Thoracic aorta (tissue), 2 donors: ENCODE data around the gene LNP1. TPM values are rescaled to one million over a fixed set of nuclear protein-coding genes. Genes with fewer than 3 reads are reported as not detected.

Source experiments
- ATAC-seq: fragments of 150-250 bp; one replicate; pipeline ENCODE4 v1.8.0; 2017; ENCODE audit warnings: low read depth; ENCODE audit not compliant: insufficient number of reproducible peaks, low FRiP score
- DNase-seq: peaks from one replicate; pipeline ENCODE4 v3.0.0-alpha.2; 2020; ENCODE audit warnings: low spot score
- H3K27ac ChIP-seq, 2 donors: fragments of 200-600 bp; sonication (generic); 1 replicate in 1 of 2; 2 replicates in 1 of 2; pipeline ENCODE4 v1.5.1; 2016; ENCODE audit warnings: mild to moderate bottlenecking in 2 of 2, moderate library complexity in 2 of 2
- H3K27me3 ChIP-seq: fragments of 200-600 bp; sonication (generic); replicated peaks from 2 replicates; pipeline ENCODE4 v1.6.0; 2016; ENCODE audit warnings: mild to moderate bottlenecking; ENCODE audit not compliant: insufficient read depth
- H3K36me3 ChIP-seq: fragments of 200-600 bp; sonication (generic); one replicate; pipeline ENCODE4 v1.5.1; 2016
- H3K4me1 ChIP-seq, 2 donors: fragments of 200-600 bp; sonication (generic); 1 replicate in 1 of 2; 2 replicates in 1 of 2; pipeline versions ENCODE4 v1.5.1 to v1.6.0; 2016; ENCODE audit warnings: low read depth in 2 of 2, mild to moderate bottlenecking in 1 of 2; ENCODE audit not compliant: control insufficient read depth in 1 of 2
- H3K4me3 ChIP-seq: fragments of 200-600 bp; sonication (generic); 2 replicates; pipeline ENCODE4 v1.5.1; 2016; ENCODE audit warnings: mild to moderate bottlenecking
- H3K9me3 ChIP-seq: fragments of 200-600 bp; sonication (generic); 2 replicates; pipeline ENCODE4 v1.5.1; 2016
- total RNA-seq, 2 donors: library from RNA; depleted of rRNA; stranded (reverse); fragments of >200 nt; gene quantifications; one replicate each; pipeline versions ENCODE4 v1.1.0 to v1.2.3, GENCODE V29; 2016
- TF ChIP-seq, protein P1 (sequence below): fragments of 200-600 bp; sonication (generic); IDR thresholded peaks from one replicate; pipeline ENCODE4 v1.5.1; 2019; ENCODE audit warnings: antibody characterized with exemption

Gene LNP1
- total RNA-seq, 2 donors from 2014 or later = 3.0 to 11.4 TPM

DNA sequence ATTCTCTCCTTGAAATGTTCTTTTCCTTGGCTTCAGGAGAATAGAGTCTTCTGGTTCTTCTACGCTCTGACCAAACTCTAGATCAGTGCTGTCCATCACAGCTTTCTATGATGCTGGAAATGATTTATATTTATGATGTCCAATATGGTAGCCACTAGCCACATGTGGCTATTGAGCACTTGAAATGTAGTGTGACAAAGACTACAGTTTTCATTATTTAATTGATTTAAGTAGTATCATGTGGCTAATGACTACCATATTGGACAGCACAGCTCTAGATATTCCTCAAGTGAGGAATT lies 2.9 kb downstream of the LNP1 start:
- peaks cover 4% of the 10 kb centered on the region for H3K9me3 ChIP-seq
- TF ChIP-seq, protein P1, sequence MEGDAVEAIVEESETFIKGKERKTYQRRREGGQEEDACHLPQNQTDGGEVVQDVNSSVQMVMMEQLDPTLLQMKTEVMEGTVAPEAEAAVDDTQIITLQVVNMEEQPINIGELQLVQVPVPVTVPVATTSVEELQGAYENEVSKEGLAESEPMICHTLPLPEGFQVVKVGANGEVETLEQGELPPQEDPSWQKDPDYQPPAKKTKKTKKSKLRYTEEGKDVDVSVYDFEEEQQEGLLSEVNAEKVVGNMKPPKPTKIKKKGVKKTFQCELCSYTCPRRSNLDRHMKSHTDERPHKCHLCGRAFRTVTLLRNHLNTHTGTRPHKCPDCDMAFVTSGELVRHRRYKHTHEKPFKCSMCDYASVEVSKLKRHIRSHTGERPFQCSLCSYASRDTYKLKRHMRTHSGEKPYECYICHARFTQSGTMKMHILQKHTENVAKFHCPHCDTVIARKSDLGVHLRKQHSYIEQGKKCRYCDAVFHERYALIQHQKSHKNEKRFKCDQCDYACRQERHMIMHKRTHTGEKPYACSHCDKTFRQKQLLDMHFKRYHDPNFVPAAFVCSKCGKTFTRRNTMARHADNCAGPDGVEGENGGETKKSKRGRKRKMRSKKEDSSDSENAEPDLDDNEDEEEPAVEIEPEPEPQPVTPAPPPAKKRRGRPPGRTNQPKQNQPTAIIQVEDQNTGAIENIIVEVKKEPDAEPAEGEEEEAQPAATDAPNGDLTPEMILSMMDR = no peak
- no peak overlapping the region for H3K27ac ChIP-seq
- no peaks in the 10 kb centered on the region for H3K27me3 ChIP-seq
- ATAC-seq (no peak), DNase-seq (no peak)
- peaks cover 18 to 21% of the 10 kb centered on the region in 2 donors for H3K4me1 ChIP-seq
- no peaks in the 10 kb centered on the region for H3K36me3 ChIP-seq
- H3K4me3 ChIP-seq = no peak overlapping the region

GRCh38 chr3:100407164-100407563 lies 5.8 kb downstream of the LNP1 start:
- Histone ChIP-seq H3K4me1 (peaks cover 10 to 11% of the 10 kb centered on the region in 2 donors), H3K27me3 (no peaks in the 10 kb centered on the region), H3K36me3 (no peaks in the 10 kb centered on the region), H3K27ac (no peak overlapping the region), H3K9me3 (peaks cover 4% of the 10 kb centered on the region), H3K4me3 (no peak overlapping the region)
- no peak for DNase-seq
- ATAC-seq = no peak
- TF ChIP-seq, protein P1 = no peak

GRCh38 chr3:100407977-100408532 lies 6.7 kb downstream of the LNP1 start:
- H3K36me3 ChIP-seq = no peaks in the 10 kb centered on the region

DNA sequence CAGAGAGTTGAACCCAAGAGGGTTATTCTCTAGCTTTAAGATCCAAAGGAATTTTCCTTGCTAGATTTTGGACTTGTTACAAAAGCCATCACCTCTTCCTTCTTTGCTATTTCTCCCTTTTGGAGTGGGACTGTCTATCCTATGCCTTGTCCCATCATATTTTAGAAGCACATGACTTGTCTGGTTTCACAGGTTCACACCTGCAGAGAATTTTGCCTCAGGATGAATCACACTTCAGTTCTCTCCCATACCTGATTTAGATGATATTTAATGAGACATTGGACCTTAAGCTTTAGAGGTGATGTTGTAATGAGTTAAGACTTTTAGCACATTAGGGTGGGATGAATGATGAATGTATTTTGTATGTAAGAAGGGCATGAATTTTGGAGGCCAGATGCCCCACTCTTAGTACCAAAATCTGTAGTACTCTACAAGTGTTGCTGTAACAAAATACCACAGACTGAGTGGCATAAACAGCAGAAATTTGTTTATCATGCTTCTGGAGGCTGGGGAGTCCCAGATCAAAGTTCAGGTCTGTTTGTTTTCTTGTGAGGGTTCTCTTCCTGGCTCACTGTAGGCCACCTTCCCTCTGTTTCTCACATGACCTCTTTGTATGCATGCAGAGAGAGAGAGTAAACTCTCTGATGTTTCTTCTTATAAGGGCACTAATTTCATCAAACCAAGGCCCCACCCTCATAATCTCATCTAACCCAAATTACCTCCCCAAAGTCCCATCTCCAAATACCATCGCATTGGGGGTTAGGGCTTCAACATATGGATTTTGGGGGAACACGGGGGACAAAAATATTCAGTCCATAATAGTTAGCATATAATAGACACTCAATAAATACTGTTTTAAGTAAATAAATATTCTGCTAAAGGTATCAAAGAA lies 10.0 kb downstream of the LNP1 start:
- ATAC-seq (no peak), DNase-seq (no peak)
- H3K9me3 ChIP-seq = peaks cover 4% of the 10 kb centered on the region
- no peak overlapping the region for H3K27ac ChIP-seq
- H3K4me1 ChIP-seq = no peaks in the 10 kb centered on the region
- TF ChIP-seq, protein P1 = no peak
- no peak overlapping the region for H3K4me3 ChIP-seq
- no peaks in the 10 kb centered on the region for H3K27me3 ChIP-seq
- H3K36me3 ChIP-seq = no peaks in the 10 kb centered on the region

More at GRCh38 chr3:100407977-100408532, 6.7 kb downstream of the LNP1 start:
- Histone ChIP-seq H3K9me3 (peaks cover 4% of the 10 kb centered on the region), H3K4me3 (no peak overlapping the region), H3K4me1 (peaks cover 4 to 10% of the 10 kb centered on the region in 2 donors), H3K27me3 (no peaks in the 10 kb centered on the region), H3K27ac (no peak overlapping the region)
- no peak for ATAC-seq
- TF ChIP-seq, protein P1 = no peak
- no peak for DNase-seq

- no peak for DNase-seq
- Histone ChIP-seq H3K9me3 (no peaks in the 10 kb centered on the region), H3K4me3 (no peak overlapping the region), H3K27ac (no peak overlapping the region), H3K27me3 (no peaks in the 10 kb centered on the region), H3K36me3 (no peaks in the 10 kb centered on the region), H3K4me1 (no peaks in the 10 kb centered on the region)
- ATAC-seq = no peak
- TF ChIP-seq, protein P1 = no peak
Observed at GRCh38 chr3:100412912-100413590, 11.7 kb downstream of the LNP1 start.
